HG03354 (cell line): ENCODE results near the gene PLA2G5.

Experiments used
- ATAC-seq: cut with Tn5 transposase; IDR thresholded peaks from one replicate; pipeline ENCODE4 v1.9.1; 2021; ENCODE audit warnings: mild to moderate bottlenecking; ENCODE audit not compliant: unreplicated experiment, poor library complexity, severe bottlenecking

The PLA2G5 gene

GRCh38 chr1:20139776-20140612 lies 70.0 kb downstream of the PLA2G5 start:
- ATAC-seq, result no peak

GRCh38 chr1:20141001-20141400 lies 71.0 kb downstream of the PLA2G5 start:
- ATAC-seq, result no peak

- no peak for ATAC-seq
Measured at GRCh38 chr1:20141466-20141865, 71.5 kb downstream of the PLA2G5 start.
